Diencephalon (tissue), 1 donor: ENCODE measurements around the gene DGKG. TPM values are rescaled to one million over a fixed set of nuclear protein-coding genes. Genes with fewer than 3 reads are reported as not detected.

Experiments
- total RNA-seq: library from RNA; depleted of rRNA; stranded (reverse); fragments of >200 nt; gene quantifications from one replicate; pipeline ENCODE4 v1.2.3, GENCODE V29; 2014

The DGKG gene
- total RNA-seq: 15.0 TPM

DNA sequence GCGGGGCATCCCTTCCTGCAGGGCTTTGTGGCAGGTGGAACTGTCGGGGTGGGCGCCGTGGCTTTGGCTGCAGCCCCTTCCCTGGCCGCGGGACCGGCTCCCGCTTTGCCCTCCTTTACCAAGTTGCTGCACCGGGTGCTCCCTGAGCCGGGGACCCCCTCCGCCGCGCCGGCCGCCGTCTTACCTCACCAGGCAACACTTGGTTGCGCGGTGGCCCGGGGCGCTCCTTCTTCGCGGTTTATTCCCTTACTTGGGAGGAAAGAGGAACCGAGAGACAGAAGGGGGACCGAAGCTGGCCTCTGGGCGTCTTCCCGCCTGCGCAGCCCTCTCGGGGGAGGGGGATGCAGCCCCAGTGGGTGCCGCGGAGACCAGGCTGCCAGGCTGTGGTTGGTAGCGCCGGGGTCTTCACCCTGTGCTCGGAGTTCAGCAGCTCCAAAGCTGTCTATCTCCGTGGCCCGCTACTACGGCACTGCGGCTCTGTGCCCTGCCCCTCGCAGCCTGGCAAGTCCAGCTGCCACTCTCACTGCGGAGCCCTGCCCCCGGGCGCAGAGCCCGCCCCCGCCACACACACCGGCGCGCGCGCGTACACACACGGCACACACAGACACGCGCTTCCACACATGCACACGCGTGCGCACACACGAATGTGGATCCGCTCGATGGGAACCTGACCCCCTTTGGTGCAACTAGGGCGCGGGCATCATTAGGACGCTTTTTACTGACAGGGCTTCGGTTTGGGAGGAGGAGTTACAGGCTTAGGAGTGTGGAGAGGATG, at the start of gene DGKG:
Gene DGKG (minus strand): TSS at position 473 of the 775 bp plus-strand sequence. CDS start 41,775 bp downstream, outside the sequence.

DNA sequence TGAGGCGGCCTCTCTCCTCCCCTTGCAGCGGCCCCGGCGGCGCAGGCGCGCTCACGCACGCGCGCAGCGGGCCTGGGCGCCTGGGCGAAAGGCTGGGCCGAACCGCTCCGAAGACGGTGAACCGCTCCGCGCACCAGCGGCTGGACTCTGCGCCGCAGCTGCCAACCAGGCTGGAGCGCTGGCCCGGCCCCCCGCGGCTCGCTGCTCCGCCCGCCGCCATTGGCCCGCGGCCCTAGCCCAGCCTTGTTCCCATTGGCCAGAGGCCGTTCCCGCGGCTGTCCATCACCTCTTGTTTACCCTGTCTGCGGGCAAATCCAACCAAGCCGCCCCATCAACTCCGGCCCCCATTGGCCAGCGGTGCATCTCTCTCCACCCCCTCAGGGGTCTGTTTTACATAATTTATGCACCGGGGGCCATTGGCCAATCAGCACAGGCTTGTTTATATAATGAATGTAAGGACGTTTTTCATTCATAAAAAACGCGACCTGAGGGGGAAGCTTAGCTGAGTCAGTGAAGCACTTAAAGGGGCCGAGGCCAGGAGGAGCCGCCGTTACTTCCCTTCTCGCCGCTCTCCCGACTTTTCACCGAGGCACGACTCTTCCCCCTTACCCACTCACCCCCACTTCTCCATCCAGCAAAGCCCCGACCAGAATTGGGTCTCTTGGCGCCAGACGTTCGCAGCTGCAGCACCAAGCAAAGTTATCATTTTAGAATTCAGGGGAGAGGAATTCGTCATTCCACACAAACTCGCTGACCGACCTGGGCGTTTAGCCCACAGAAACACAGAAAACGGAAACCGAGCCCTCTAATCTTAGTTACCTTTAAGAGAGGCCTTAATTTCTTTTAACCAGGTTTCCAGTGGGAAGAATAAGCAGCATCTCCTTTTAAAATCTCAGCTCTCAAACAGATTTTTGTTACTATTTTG, 252.8 kb downstream of the DGKG start, which contains the start of gene ETV5:
Gene ETV5 (minus strand): TSS at position 149 of the 925 bp plus-strand sequence. CDS start 3,221 bp downstream, outside the sequence.

Other genes starting within 250 kb of the DGKG start
- gene CRYGS, start 182.1 kb upstream of the DGKG start, total RNA-seq: 2.1 TPM
- 23.8 TPM for gene TBCCD1, start 205.1 kb upstream of the DGKG start, total RNA-seq
- gene DNAJB11, start 208.5 kb upstream of the DGKG start, total RNA-seq: 40.8 TPM